HL-60/S4 treated with phorbol 12-myristate 13-acetate at 8.2 ng/mL for 4 days and 3 days (cell line): ENCODE data around the gene LARGE1.

ENCODE experiments used
- in situ Hi-C: fragments of 300-500 bp; cut with MboI; formaldehyde crosslinking; loops from 2 replicates; pipeline ENCODE4 v1.15.0; 2022; ENCODE audit warnings: low sequenced_read_pairs

LARGE1 gene

GRCh38 chr22:33537059-33537458, 383.2 kb downstream of the LARGE1 start:
- in situ Hi-C loops, result no loop called here

GRCh38 chr22:33535937-33536875, 384.1 kb downstream of the LARGE1 start:
- in situ Hi-C loops, result no loop called here

- in situ Hi-C loops, result no loop called here
Observed at GRCh38 chr22:33529424-33530113, 390.7 kb downstream of the LARGE1 start.

- in situ Hi-C loops, result no loop called here
Observed at GRCh38 chr22:33528183-33528582, 392.1 kb downstream of the LARGE1 start.

GRCh38 chr22:33526434-33527107, 393.7 kb downstream of the LARGE1 start:
- in situ Hi-C loops, result no loop called here

- in situ Hi-C loops, result no loop called here
Observed at GRCh38 chr22:33524511-33525260, 395.6 kb downstream of the LARGE1 start.

- in situ Hi-C loops, result no loop called here
Observed at GRCh38 chr22:33521879-33522665, 398.2 kb downstream of the LARGE1 start.

- in situ Hi-C loops, result no loop called here
Observed at GRCh38 chr22:33520904-33521780, 399.1 kb downstream of the LARGE1 start.

- in situ Hi-C loops, result no loop called here
Observed at GRCh38 chr22:33519974-33520903, 400.0 kb downstream of the LARGE1 start.

- in situ Hi-C loops, result no loop called here
Observed at GRCh38 chr22:33519071-33519973, 401.0 kb downstream of the LARGE1 start.

GRCh38 chr22:33518405-33518804, 401.9 kb downstream of the LARGE1 start:
- in situ Hi-C loops, result no loop called here

- in situ Hi-C loops, result no loop called here
Observed at GRCh38 chr22:33515795-33516194, 404.5 kb downstream of the LARGE1 start.

- in situ Hi-C loops, result no loop called here
Observed at GRCh38 chr22:33513388-33514338, 406.6 kb downstream of the LARGE1 start.

- in situ Hi-C loops, result no loop called here
Observed at GRCh38 chr22:33512908-33513307, 407.4 kb downstream of the LARGE1 start.

GRCh38 chr22:33510429-33510904, 409.8 kb downstream of the LARGE1 start:
- in situ Hi-C loops, result no loop called here
